Fibroblast of lung (primary cell): ENCODE data around the gene CEP43.

Source experiments
- EZH2 ChIP-seq: IDR thresholded peaks from 2 replicates; pipeline ENCODE4 v1.5.1; 2012; ENCODE audit warnings: low read length, control low read depth, mild to moderate bottlenecking; ENCODE audit errors: missing control alignments
- TF ChIP-seq, protein P1 (sequence below), 2 donors: IDR thresholded peaks in 1 of 2; conservative IDR thresholded peaks in 1 of 2; 1 replicate in 1 of 2; 2 replicates in 1 of 2; pipeline ENCODE4 v1.5.1; 2011 to 2012; ENCODE audit warnings: low read length in 2 of 2, control low read depth in 1 of 2, inconsistent platforms in 1 of 2, low read depth in 1 of 2, mild to moderate bottlenecking in 1 of 2

DNA sequence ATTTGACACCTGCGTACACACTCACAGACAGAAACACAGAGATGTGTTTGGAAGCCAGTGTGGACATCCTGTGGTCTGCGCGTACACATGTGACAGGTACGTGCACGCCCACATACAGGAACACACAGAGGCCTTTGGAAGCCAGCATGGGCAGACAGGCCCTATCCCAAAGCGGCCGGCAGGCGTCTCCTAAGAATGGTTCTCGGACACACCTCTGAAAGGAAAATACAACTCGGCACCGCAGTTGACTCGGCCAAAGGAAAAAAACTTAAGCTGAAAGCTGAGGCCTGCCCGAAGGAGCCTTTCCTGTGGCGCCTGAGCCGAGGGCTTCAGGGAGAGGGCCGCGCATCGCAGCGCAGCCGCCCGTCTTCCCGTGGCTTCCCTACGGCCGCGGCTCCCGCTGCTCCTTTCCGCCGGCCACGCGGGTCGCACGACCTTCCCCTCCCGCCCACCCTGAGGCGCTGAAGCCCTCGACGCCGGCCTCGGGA, 1.4 kb upstream of the CEP43 start:
- TF ChIP-seq, protein P1, sequence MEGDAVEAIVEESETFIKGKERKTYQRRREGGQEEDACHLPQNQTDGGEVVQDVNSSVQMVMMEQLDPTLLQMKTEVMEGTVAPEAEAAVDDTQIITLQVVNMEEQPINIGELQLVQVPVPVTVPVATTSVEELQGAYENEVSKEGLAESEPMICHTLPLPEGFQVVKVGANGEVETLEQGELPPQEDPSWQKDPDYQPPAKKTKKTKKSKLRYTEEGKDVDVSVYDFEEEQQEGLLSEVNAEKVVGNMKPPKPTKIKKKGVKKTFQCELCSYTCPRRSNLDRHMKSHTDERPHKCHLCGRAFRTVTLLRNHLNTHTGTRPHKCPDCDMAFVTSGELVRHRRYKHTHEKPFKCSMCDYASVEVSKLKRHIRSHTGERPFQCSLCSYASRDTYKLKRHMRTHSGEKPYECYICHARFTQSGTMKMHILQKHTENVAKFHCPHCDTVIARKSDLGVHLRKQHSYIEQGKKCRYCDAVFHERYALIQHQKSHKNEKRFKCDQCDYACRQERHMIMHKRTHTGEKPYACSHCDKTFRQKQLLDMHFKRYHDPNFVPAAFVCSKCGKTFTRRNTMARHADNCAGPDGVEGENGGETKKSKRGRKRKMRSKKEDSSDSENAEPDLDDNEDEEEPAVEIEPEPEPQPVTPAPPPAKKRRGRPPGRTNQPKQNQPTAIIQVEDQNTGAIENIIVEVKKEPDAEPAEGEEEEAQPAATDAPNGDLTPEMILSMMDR (conservative IDR thresholded peaks at IDR 0.05 in 1 of 2, IDR thresholded peaks at IDR 0.05 in 1 of 2; ENCODE audit: low read depth in 1 of 2, low read length in 2 of 2), result peak; percentile 55 to 70
- TF ChIP-seq EZH2, result no peak
